HUES6 (cell line): ENCODE measurements around the gene TMBIM6.
"Not testable (repeated sequence)": the region's sequence is repeated elsewhere in the genome, so short reads cannot be mapped to it uniquely, and the experiment has no call there.

ENCODE experiments used
- H3K27ac ChIP-seq: 2 replicates; pipeline ENCODE4 v1.7.0; 2013; ENCODE audit warnings: low read depth, mild to moderate bottlenecking, low read length, inconsistent platforms
- H3K27me3 ChIP-seq: 2 replicates; pipeline ENCODE4 v1.6.1; 2013; ENCODE audit warnings: low read length; ENCODE audit not compliant: control insufficient read depth, insufficient read depth
- H3K36me3 ChIP-seq: 2 replicates; pipeline ENCODE4 v1.6.1; 2013; ENCODE audit warnings: low read length; ENCODE audit not compliant: control insufficient read depth, insufficient read depth
- H3K4me1 ChIP-seq: 2 replicates; pipeline ENCODE4 v1.6.1; 2013; ENCODE audit warnings: low read length; ENCODE audit not compliant: control insufficient read depth, insufficient read depth
- H3K4me3 ChIP-seq: 2 replicates; pipeline ENCODE4 v1.5.1; 2013; ENCODE audit warnings: low read depth, low read length
- H3K9ac ChIP-seq: one replicate; pipeline ENCODE4 v1.6.1; 2013; ENCODE audit warnings: mild to moderate bottlenecking, low read length
- H3K9me3 ChIP-seq: 2 replicates; pipeline ENCODE4 v1.6.1; 2013; ENCODE audit warnings: low read depth, low read length; ENCODE audit not compliant: control insufficient read depth, insufficient read depth

TMBIM6 gene

GRCh38 chr12:49730568-49731101 lies 10.7 kb upstream of the TMBIM6 start:
- Histone ChIP-seq H3K36me3 (no peaks in the 10 kb centered on the region), H3K9ac (no peak overlapping the region), H3K4me3 (no peak overlapping the region), H3K27ac (no peak overlapping the region), H3K4me1 (no peaks in the 10 kb centered on the region), H3K9me3 (peaks cover 6% of the 10 kb centered on the region; the same call in 1 of the 2 replicates), H3K27me3 (no peaks in the 10 kb centered on the region)

- H3K4me1 ChIP-seq, result no peaks in the 10 kb centered on the region
- no peak overlapping the region for H3K27ac ChIP-seq
- H3K27me3 ChIP-seq, result no peaks in the 10 kb centered on the region
- H3K9me3 ChIP-seq, result peaks cover 6% of the 10 kb centered on the region; the same call in 1 of the 2 replicates
- H3K9ac ChIP-seq, result no peak overlapping the region
- H3K36me3 ChIP-seq, result no peaks in the 10 kb centered on the region
- no peak overlapping the region for H3K4me3 ChIP-seq
Observed at GRCh38 chr12:49733219-49734017, 7.9 kb upstream of the TMBIM6 start.

GRCh38 chr12:49734900-49735299 lies 6.5 kb upstream of the TMBIM6 start:
- H3K27me3 ChIP-seq, H3K27ac ChIP-seq, H3K36me3 ChIP-seq, H3K4me3 ChIP-seq, H3K9me3 ChIP-seq, H3K9ac ChIP-seq, H3K4me1 ChIP-seq: not testable (repeated sequence)

GRCh38 chr12:49738721-49739120 lies 2.6 kb upstream of the TMBIM6 start:
- not testable (repeated sequence) for H3K4me1 ChIP-seq, H3K27ac ChIP-seq, H3K27me3 ChIP-seq, H3K9ac ChIP-seq, H3K36me3 ChIP-seq, H3K9me3 ChIP-seq, H3K4me3 ChIP-seq

- H3K27me3 ChIP-seq, H3K9ac ChIP-seq, H3K4me3 ChIP-seq, H3K9me3 ChIP-seq, H3K27ac ChIP-seq, H3K4me1 ChIP-seq: not testable (repeated sequence)
- peaks cover 11% of the 10 kb centered on the region for H3K36me3 ChIP-seq
Observed at GRCh38 chr12:49740277-49740676, 1.1 kb upstream of the TMBIM6 start.

- Histone ChIP-seq H3K27ac (peak overlapping the region; percentile 38; the same call in 1 of the 2 replicates), H3K36me3 (peaks cover 11% of the 10 kb centered on the region), H3K4me1 (no peaks in the 10 kb centered on the region; the same call in 1 of the 2 replicates), H3K9me3 (no peaks in the 10 kb centered on the region), H3K9ac (peak overlapping the region; percentile 84), H3K27me3 (no peaks in the 10 kb centered on the region), H3K4me3 (peak overlapping the region; percentile 77)
Observed at GRCh38 chr12:49741882-49742620, 694 bp downstream of the TMBIM6 start.

GRCh38 chr12:49744363-49744885 lies 3.1 kb downstream of the TMBIM6 start:
- Histone ChIP-seq H3K4me1 (peaks cover 9% of the 10 kb centered on the region), H3K9ac (no peak overlapping the region), H3K9me3 (no peaks in the 10 kb centered on the region), H3K27ac (no peak overlapping the region), H3K36me3 (peaks cover 17% of the 10 kb centered on the region), H3K27me3 (no peaks in the 10 kb centered on the region), H3K4me3 (no peak overlapping the region)

GRCh38 chr12:49748306-49748705 lies 6.9 kb downstream of the TMBIM6 start:
- Histone ChIP-seq H3K4me3 (no peak overlapping the region), H3K36me3 (peaks cover 31% of the 10 kb centered on the region), H3K27ac (no peak overlapping the region), H3K4me1 (peaks cover 21% of the 10 kb centered on the region), H3K9me3 (no peaks in the 10 kb centered on the region), H3K27me3 (no peaks in the 10 kb centered on the region), H3K9ac (no peak overlapping the region)

GRCh38 chr12:49748800-49749199 lies 7.4 kb downstream of the TMBIM6 start:
- Histone ChIP-seq H3K9ac (no peak overlapping the region), H3K4me3 (no peak overlapping the region), H3K36me3 (peaks cover 36% of the 10 kb centered on the region), H3K4me1 (peaks cover 21% of the 10 kb centered on the region), H3K27me3 (no peaks in the 10 kb centered on the region), H3K9me3 (no peaks in the 10 kb centered on the region), H3K27ac (no peak overlapping the region)

GRCh38 chr12:49750027-49750995 lies 9.0 kb downstream of the TMBIM6 start:
- Histone ChIP-seq H3K36me3 (peaks cover 40% of the 10 kb centered on the region), H3K27me3 (no peaks in the 10 kb centered on the region), H3K27ac (no peak overlapping the region), H3K4me1 (peaks cover 21% of the 10 kb centered on the region), H3K9ac (no peak overlapping the region), H3K9me3 (no peaks in the 10 kb centered on the region), H3K4me3 (no peak overlapping the region)
